Thyroid gland (tissue), 4 donors: ENCODE results near the gene ANAPC13.

Experiments
- POLR2A ChIP-seq, 2 donors: fragments of 450-650 bp; IDR thresholded peaks; one replicate each; pipeline ENCODE4 v1.6.1; 2017; ENCODE audit warnings: antibody characterized with exemption in 2 of 2, mild to moderate bottlenecking in 2 of 2, moderate library complexity in 1 of 2
- TF ChIP-seq, protein P1 (sequence below), 6 experiments: fragments of 200-600 bp in 3 of 6; fragments of 450-650 bp in 3 of 6; sonication (generic) in 3 of 6; IDR thresholded peaks; one replicate each; pipeline ENCODE4 v1.5.1; 2016 to 2019; ENCODE audit warnings: antibody characterized with exemption in 6 of 6, mild to moderate bottlenecking in 2 of 6, inconsistent platforms in 1 of 6, moderate library complexity in 1 of 6

- TF ChIP-seq, protein P1, sequence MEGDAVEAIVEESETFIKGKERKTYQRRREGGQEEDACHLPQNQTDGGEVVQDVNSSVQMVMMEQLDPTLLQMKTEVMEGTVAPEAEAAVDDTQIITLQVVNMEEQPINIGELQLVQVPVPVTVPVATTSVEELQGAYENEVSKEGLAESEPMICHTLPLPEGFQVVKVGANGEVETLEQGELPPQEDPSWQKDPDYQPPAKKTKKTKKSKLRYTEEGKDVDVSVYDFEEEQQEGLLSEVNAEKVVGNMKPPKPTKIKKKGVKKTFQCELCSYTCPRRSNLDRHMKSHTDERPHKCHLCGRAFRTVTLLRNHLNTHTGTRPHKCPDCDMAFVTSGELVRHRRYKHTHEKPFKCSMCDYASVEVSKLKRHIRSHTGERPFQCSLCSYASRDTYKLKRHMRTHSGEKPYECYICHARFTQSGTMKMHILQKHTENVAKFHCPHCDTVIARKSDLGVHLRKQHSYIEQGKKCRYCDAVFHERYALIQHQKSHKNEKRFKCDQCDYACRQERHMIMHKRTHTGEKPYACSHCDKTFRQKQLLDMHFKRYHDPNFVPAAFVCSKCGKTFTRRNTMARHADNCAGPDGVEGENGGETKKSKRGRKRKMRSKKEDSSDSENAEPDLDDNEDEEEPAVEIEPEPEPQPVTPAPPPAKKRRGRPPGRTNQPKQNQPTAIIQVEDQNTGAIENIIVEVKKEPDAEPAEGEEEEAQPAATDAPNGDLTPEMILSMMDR (IDR thresholded peaks at IDR 0.05), result no peak
- TF ChIP-seq POLR2A (IDR thresholded peaks at IDR 0.05), result no peak
Observed at GRCh38 chr3:134457376-134458074, 28.3 kb downstream of the ANAPC13 start.
